Thymus (tissue), 11 donors: ENCODE results near the gene APOA5. TPM values are rescaled to one million over a fixed set of nuclear protein-coding genes. Genes with fewer than 3 reads are reported as not detected.

Experiments
- DNase-seq, 9 donors: peaks; one replicate each; pipeline ENCODE4 v3.0.0-alpha.2; 2013; ENCODE audit warnings: low spot score in 9 of 9, low read depth in 6 of 9, missing footprints in 1 of 9
- H3K27ac ChIP-seq, 2 donors: one replicate each; pipeline ENCODE4 v1.5.1; 2013; ENCODE audit warnings: control low read depth in 1 of 2, low read depth in 1 of 2, low read length in 1 of 2, mild to moderate bottlenecking in 1 of 2, moderate library complexity in 1 of 2
- H3K27me3 ChIP-seq, 2 donors: one replicate each; pipeline ENCODE4 v1.5.1; 2013; ENCODE audit warnings: low read length in 1 of 2; ENCODE audit not compliant: control insufficient read depth in 2 of 2, insufficient read depth in 1 of 2
- H3K36me3 ChIP-seq, 2 donors: one replicate each; pipeline ENCODE4 v1.5.1; 2013; ENCODE audit warnings: low read length in 1 of 2, mild to moderate bottlenecking in 1 of 2, moderate library complexity in 1 of 2; ENCODE audit not compliant: control insufficient read depth in 2 of 2, insufficient read depth in 2 of 2
- H3K4me1 ChIP-seq, 2 donors: one replicate each; pipeline ENCODE4 v1.5.1; 2013; ENCODE audit warnings: low read length in 2 of 2; ENCODE audit not compliant: control insufficient read depth in 2 of 2, insufficient read depth in 2 of 2
- H3K4me3 ChIP-seq, 2 donors: one replicate each; pipeline ENCODE4 v1.5.1; 2013; ENCODE audit warnings: low read length in 2 of 2, control low read depth in 1 of 2, mild to moderate bottlenecking in 1 of 2
- H3K9me3 ChIP-seq, 2 donors: one replicate each; pipeline ENCODE4 v1.5.1; 2013; ENCODE audit warnings: low read length in 1 of 2, mild to moderate bottlenecking in 1 of 2; ENCODE audit not compliant: control insufficient read depth in 2 of 2, insufficient read depth in 1 of 2
- WGBS: extraction: QIAGEN DNeasy Blood & Tissue Kit; methylation state at CpG from one replicate; pipeline ENCODE4 v1.1.7; 2013; 5-methylcytosine and 5-hydroxymethylcytosine counted together
- polyA plus RNA-seq: library from polyadenylated mRNA; stranded (reverse); fragments of 200-250 nt; gene quantifications from one replicate; pipeline ENCODE4 v1.2.3, GENCODE V29; 2013
- total RNA-seq: library from RNA; stranded (reverse); fragments of 120-200 nt; gene quantifications from one replicate; pipeline ENCODE4 v1.2.4, GENCODE V29; 2013
- donor health status: healthy.

APOA5 gene
- total and polyA plus RNA-seq, 2 donors, result 0.05 to 0.07 TPM

- no peaks in the 10 kb centered on the region for H3K4me1 ChIP-seq
- 84% methylated on average over 16 of the region's 16 CpGs for WGBS
- H3K9me3 ChIP-seq, result no peaks in the 10 kb centered on the region
- H3K36me3 ChIP-seq, result no peaks in the 10 kb centered on the region
- DNase-seq, result no peak
- no peak overlapping the region for H3K4me3 ChIP-seq
- no peaks in the 10 kb centered on the region for H3K27me3 ChIP-seq
- H3K27ac ChIP-seq, result no peak overlapping the region
Measured at GRCh38 chr11:116828632-116829524, 37.2 kb upstream of the APOA5 start.

DNA sequence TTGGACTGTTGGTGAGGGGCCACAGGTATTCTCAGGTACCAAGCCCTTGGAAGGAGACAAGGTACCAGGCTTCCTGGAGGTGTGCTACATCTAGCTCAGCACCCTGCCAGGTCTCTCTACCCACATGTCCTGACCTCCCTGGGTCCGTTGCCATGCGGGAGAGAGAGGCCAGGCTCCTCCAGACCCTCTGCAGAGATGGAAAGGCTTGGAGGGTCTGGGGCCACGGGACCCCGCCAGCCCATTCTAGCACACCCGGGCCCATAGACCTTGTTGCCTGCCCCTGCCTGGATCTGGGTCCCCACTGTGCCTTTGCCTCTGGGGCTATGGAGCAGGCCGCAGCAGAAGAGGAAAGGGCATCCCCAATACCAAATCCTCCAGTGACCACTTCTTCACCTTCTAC is 35.8 kb upstream of the APOA5 start:
- no peaks in the 10 kb centered on the region for H3K9me3 ChIP-seq

GRCh38 chr11:116826751-116827431 is 35.2 kb upstream of the APOA5 start:
- Histone ChIP-seq H3K4me1 (no peaks in the 10 kb centered on the region), H3K27me3 (no peaks in the 10 kb centered on the region), H3K4me3 (no peak overlapping the region), H3K36me3 (no peaks in the 10 kb centered on the region), H3K27ac (no peak overlapping the region), H3K9me3 (no peaks in the 10 kb centered on the region)
- WGBS, result 95% methylated on average over 9 of the region's 9 CpGs
- no peak for DNase-seq

More for the DNA sequence above, 35.8 kb upstream of the APOA5 start:
- no peak overlapping the region for H3K27ac ChIP-seq
- no peaks in the 10 kb centered on the region for H3K4me1 ChIP-seq
- H3K4me3 ChIP-seq, result no peak overlapping the region
- no peak for DNase-seq
- 97% methylated on average over 6 of the region's 6 CpGs for WGBS
- H3K27me3 ChIP-seq, result no peaks in the 10 kb centered on the region
- no peaks in the 10 kb centered on the region for H3K36me3 ChIP-seq

DNA sequence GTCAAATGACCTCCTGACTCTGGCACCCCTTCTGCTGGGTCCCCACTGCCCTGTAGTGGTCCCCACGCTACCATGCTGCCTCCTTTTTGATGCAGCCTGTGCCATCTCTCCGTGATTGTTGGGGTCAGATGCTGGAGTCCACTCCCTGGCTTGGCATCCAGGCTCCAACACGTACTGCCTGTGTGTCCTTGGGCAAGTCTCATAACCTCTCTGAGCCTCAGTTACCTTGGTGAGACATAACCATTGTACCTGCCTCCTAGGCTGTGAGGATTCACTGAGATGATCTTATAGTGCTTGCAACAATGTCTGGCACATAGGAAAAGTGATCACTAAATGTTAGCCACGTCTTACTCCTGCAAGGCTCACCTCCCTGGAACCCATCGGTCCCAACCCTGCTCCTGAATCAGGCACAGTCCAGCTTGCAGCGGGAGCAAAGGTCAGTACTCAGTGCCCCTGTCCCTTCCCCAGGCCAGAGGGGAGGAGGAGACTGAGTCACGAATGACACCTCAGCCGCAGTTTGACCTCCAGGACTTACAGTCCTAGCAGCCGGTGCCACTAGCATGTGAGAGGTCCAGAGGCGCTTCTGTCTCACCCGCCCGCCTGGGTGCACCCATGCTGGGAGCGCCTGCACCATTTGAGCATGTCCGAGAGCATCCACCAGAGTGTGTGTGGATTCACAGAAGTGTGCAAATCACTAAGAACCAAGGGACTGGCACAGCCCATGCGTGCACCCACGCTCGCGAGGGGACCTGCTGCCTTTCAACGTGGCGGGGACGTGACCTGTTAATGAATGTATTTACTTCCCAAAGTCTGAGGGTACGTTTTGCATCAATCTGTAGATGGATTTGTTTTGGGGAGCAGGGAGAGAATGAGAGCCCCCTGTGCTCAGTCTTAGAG is 34.4 kb upstream of the APOA5 start:
- DNase-seq, result no peak
- no peak overlapping the region for H3K27ac ChIP-seq
- 81% methylated on average over 22 of the region's 22 CpGs for WGBS

DNA sequence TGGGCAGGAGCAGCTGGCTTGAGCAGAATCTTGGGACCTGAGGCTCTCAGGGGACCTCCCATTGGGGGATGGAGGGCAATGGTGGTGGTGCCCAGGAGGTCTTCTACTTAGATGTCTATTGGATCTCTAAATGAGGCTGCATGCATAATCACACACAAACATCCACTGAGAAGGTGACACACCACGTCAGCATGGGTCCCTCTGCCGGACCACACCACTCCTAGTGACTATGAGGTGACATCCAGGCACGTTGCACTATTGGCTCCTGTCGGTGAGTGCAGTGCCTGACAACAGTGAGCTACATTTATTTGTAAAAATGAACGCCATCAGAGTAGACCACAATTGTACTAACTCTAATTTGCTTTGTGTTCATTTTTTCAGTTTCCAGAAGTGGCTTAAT is 33.8 kb upstream of the APOA5 start:
- WGBS, result 92% methylated on average over 5 of the region's 5 CpGs

More for the DNA sequence above, 34.4 kb upstream of the APOA5 start:
- Histone ChIP-seq H3K9me3 (no peaks in the 10 kb centered on the region), H3K4me1 (no peaks in the 10 kb centered on the region), H3K27me3 (no peaks in the 10 kb centered on the region), H3K4me3 (no peak overlapping the region), H3K36me3 (no peaks in the 10 kb centered on the region)

DNA sequence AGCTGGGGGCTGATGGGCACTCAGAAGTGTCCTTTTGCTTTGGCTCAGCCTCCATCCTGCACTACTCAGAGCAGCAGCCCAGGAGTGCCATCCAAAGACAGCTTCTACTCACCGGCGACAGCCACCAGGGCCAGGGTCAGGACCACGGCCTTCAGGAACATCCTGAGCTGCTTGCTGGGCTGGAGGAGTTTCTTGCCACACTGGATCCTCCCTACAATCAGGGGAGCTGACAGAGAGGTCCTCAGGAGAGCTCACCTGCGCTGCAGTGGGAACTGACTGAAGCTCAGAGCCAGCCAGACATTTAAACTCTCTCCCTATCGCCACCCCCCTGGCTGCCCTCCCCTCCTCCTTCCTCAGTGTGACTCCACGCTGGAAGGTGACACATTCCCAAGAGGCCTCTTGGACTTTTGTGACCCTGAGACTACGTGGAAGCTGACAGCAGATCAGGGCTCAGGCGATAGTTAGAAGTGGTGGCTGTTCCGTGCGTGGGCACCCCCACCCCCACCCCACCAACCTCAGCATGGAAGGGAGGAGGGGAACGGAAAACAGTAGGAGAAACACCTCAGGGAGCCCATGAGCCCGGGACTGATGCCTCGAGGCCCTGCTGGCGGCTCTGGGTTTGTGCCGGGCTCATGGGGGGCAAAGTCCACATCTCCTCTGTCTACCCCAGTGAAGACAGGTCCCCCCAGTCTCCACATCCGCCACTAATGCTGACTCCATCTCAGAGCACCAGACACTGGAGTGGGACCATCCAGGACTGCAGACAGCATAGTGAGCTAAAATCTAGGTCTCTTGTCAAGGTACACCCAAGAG is 31.6 kb upstream of the APOA5 start, which contains the start of gene APOA4:
APOA4 (minus strand) TSS at position 274 of the 813 bp plus-strand sequence; CDS start at position 161, 113 bp downstream.
- no peak for DNase-seq
- Histone ChIP-seq H3K36me3 (no peaks in the 10 kb centered on the region), H3K27ac (no peak within 1 kb of the TSS), H3K9me3 (no peaks in the 10 kb centered on the region), H3K4me1 (no peaks in the 10 kb centered on the region), H3K27me3 (no peaks in the 10 kb centered on the region), H3K4me3 (no peak within 1 kb of the TSS)
- 95% methylated on average over 16 of the region's 16 CpGs for WGBS

More for the DNA sequence above, 33.8 kb upstream of the APOA5 start:
- Histone ChIP-seq H3K36me3 (no peaks in the 10 kb centered on the region), H3K27me3 (no peaks in the 10 kb centered on the region), H3K4me1 (no peaks in the 10 kb centered on the region), H3K9me3 (no peaks in the 10 kb centered on the region), H3K27ac (no peak overlapping the region), H3K4me3 (no peak overlapping the region)
- no peak for DNase-seq

- no peak overlapping the region for H3K27ac ChIP-seq
- H3K4me3 ChIP-seq, result no peak overlapping the region
- no peaks in the 10 kb centered on the region for H3K27me3 ChIP-seq
- WGBS, result 78% methylated on average over 5 of the region's 5 CpGs
- no peaks in the 10 kb centered on the region for H3K9me3 ChIP-seq
- no peaks in the 10 kb centered on the region for H3K4me1 ChIP-seq
- no peak for DNase-seq
- no peaks in the 10 kb centered on the region for H3K36me3 ChIP-seq
Measured at GRCh38 chr11:116822575-116822974, 30.9 kb upstream of the APOA5 start.
